ENCODE results near the gene SCCPDH.

- TF ChIP-seq POLR2A (IDR thresholded peaks at IDR 0.05; ENCODE audit: low read depth, low read length), result no peak
- TF ChIP-seq CTCF (IDR thresholded peaks at IDR 0.05; ENCODE audit: extremely low read depth in 1 of 2, insufficient read depth in 1 of 2, low read depth in 1 of 2, low read length in 2 of 2), result no peak
- TF ChIP-seq POLR2AphosphoS5 (IDR thresholded peaks at IDR 0.05; ENCODE audit: insufficient read depth, low read depth, low read length), result no peak
- no peak for TF ChIP-seq MYC (IDR thresholded peaks at IDR 0.05; ENCODE audit: low read depth, low read length)
- TF ChIP-seq MAX (IDR thresholded peaks at IDR 0.05; ENCODE audit: insufficient read depth, insufficient read length), result no peak
- no peak for TF ChIP-seq EZH2 (IDR thresholded peaks at IDR 0.05; ENCODE audit: borderline replicate concordance, low read depth, low read length, severe bottlenecking)
- TF ChIP-seq FOS (IDR thresholded peaks at IDR 0.05; ENCODE audit: borderline replicate concordance, insufficient read depth, low read length), result no peak
Measured at GRCh38 chr1:246775531-246776385, 51.5 kb downstream of the SCCPDH start.
